Panc1 (cell line): ENCODE measurements around the gene COQ2. TPM values are rescaled to one million over a fixed set of nuclear protein-coding genes. Genes with fewer than 3 reads are reported as not detected.

Source experiments
- ATAC-seq: fragments of 200-7000 bp; cut with Tn5 transposase; 2 replicates; pipeline ENCODE4 v1.9.1; 2020; ENCODE audit warnings: mild to moderate bottlenecking, moderate library complexity
- BruUV-seq: library from RNA; stranded (reverse); fragments of 400-500 nt; replicated peaks from 2 replicates; lab custom pipeline; 2021; lab: Mats Ljungman, UMichigan
- CTCF ChIA-PET: fragments of 300-600 bp; sonication (Branson Sonifier 250); formaldehyde crosslinking; loops from one replicate; lab custom pipeline; 2022; ENCODE audit warnings: antibody characterized with exemption; lab: Charles Lee
- POLR2A ChIA-PET: fragments of 300-600 bp; sonication (Branson Sonifier 250); formaldehyde crosslinking; loops from one replicate; lab custom pipeline; 2022; ENCODE audit warnings: antibody characterized with exemption; lab: Charles Lee
- DNase-seq: peaks from one replicate; pipeline ENCODE4 v3.0.0-alpha.2; 2010; ENCODE audit warnings: low read depth, low spot score
- H3K27ac ChIP-seq: 2 replicates; pipeline ENCODE4 v1.5.1; 2011; ENCODE audit warnings: mild to moderate bottlenecking, low read length, inconsistent platforms
- H3K27me3 ChIP-seq: fragments of 200-500 bp; sonication (Bioruptor generic); 2 replicates; pipeline ENCODE4 v1.6.0; 2014; ENCODE audit warnings: low read length, inconsistent platforms; ENCODE audit not compliant: control insufficient read depth, insufficient read depth
- H3K36me3 ChIP-seq: fragments of 200-500 bp; sonication (Bioruptor generic); 2 replicates; pipeline ENCODE4 v1.5.1; 2014; ENCODE audit warnings: inconsistent platforms, mild to moderate bottlenecking, low read length, moderate library complexity; ENCODE audit not compliant: control insufficient read depth, insufficient read depth
- H3K4me1 ChIP-seq: 2 replicates; pipeline ENCODE4 v1.5.1; 2011; ENCODE audit warnings: inconsistent platforms, mild to moderate bottlenecking, low read length, moderate library complexity; ENCODE audit not compliant: control insufficient read depth, insufficient read depth
- H3K4me3 ChIP-seq, 2 experiments: 2 replicates each; pipeline ENCODE4 v1.5.1; 2011 to 2012; ENCODE audit warnings: low read depth in 2 of 2, low read length in 2 of 2, mild to moderate bottlenecking in 2 of 2, inconsistent platforms in 1 of 2, moderate library complexity in 1 of 2
- H3K9me3 ChIP-seq: fragments of 200-500 bp; sonication (Bioruptor generic); 2 replicates; pipeline ENCODE4 v1.5.1; 2014; ENCODE audit warnings: low read depth, mild to moderate bottlenecking, inconsistent platforms, low read length, moderate library complexity; ENCODE audit not compliant: control insufficient read depth, insufficient read depth
- CTCF ChIP-seq: fragments of 450-650 bp; IDR thresholded peaks from 2 replicates; pipeline ENCODE4 v1.5.1; 2017; ENCODE audit warnings: mild to moderate bottlenecking
- POLR2AphosphoS5 ChIP-seq: IDR thresholded peaks from 2 replicates; pipeline ENCODE4 v1.6.1; 2012; ENCODE audit warnings: mild to moderate bottlenecking, low read depth, low read length, moderate library complexity
- REST ChIP-seq, 2 experiments: IDR thresholded peaks; 2 replicates each; pipeline ENCODE4 v1.6.1; 2011 to 2012; ENCODE audit warnings: low read depth in 2 of 2, control low read depth in 1 of 2, low read length in 1 of 2, mild to moderate bottlenecking in 1 of 2, moderate library complexity in 1 of 2; ENCODE audit not compliant: insufficient read depth in 1 of 2
- TCF7L2 ChIP-seq: IDR thresholded peaks from 2 replicates; pipeline ENCODE4 v1.6.1; 2011; ENCODE audit warnings: mild to moderate bottlenecking, low read depth, low read length, inconsistent platforms
- in situ Hi-C: cut with HindIII; loops from 2 replicates; pipeline ENCODE4 v1.10.0; 2016; ENCODE audit warnings: low sequenced_read_pairs, low pct_unique_long_range_greater_than_20kb
- intact Hi-C: fragments of 100-400 bp; cut with micrococcal nuclease; formaldehyde crosslinking; loops from one replicate; pipeline ENCODE4 v1.10.0; 2022; ENCODE audit not compliant: unreplicated experiment
- total RNA-seq: library from RNA; stranded (reverse); gene quantifications from one replicate; pipeline ENCODE4 v1.2.1, GENCODE V29; 2021; ENCODE audit not compliant: unreplicated experiment

Gene COQ2
- total RNA-seq, 1 experiment from 2014 or later: 28.1 TPM

- in situ Hi-C loops: no loop called here
- peak overlapping the region; percentile 77 for H3K27ac ChIP-seq
- H3K4me1 ChIP-seq: peaks cover 11% of the 10 kb centered on the region; the same call in 1 of the 2 replicates
- intact Hi-C loops: no loop called here
- no TSS peak for BruUV-seq
- H3K9me3 ChIP-seq: no peaks in the 10 kb centered on the region
- POLR2A ChIA-PET: no interaction called here
- peaks cover 2% of the 10 kb centered on the region; the same call in 1 of the 2 replicates for H3K36me3 ChIP-seq
- CTCF ChIA-PET: no interaction called here
- TF ChIP-seq TCF7L2: no peak
- no peak for TF ChIP-seq REST (IDR thresholded peaks at IDR 0.05; ENCODE audit: insufficient read depth in 1 of 2, low read depth in 2 of 2, low read length in 1 of 2)
- TF ChIP-seq POLR2AphosphoS5: no peak
- H3K4me3 ChIP-seq: no peak overlapping the region
- DNase-seq (no peak), ATAC-seq (no peak)
- H3K27me3 ChIP-seq: no peaks in the 10 kb centered on the region
Observed at GRCh38 chr4:83263106-83263505, 21.5 kb downstream of the COQ2 start.

GRCh38 chr4:83262682-83263081 lies 21.9 kb downstream of the COQ2 start:
- H3K4me1 ChIP-seq: peaks cover 11% of the 10 kb centered on the region; the same call in 1 of the 2 replicates
- in situ Hi-C loops: no loop called here
- intact Hi-C loops: no loop called here
- no peak for TF ChIP-seq CTCF
- TF ChIP-seq REST (IDR thresholded peaks at IDR 0.05; ENCODE audit: insufficient read depth in 1 of 2, low read depth in 2 of 2, low read length in 1 of 2): no peak
- DNase-seq (no peak), ATAC-seq (no peak)
- ChIA-PET CTCF (no interaction called here), POLR2A (no interaction called here)
- peak overlapping the region; percentile 77 for H3K27ac ChIP-seq
- no peaks in the 10 kb centered on the region for H3K27me3 ChIP-seq
- no TSS peak for BruUV-seq
- H3K9me3 ChIP-seq: no peaks in the 10 kb centered on the region
- H3K36me3 ChIP-seq: peaks cover 2% of the 10 kb centered on the region; the same call in 1 of the 2 replicates
- H3K4me3 ChIP-seq: no peak overlapping the region
